GM18907 (cell line): ENCODE measurements around the gene SERPINE1.
A peak's percentile ranks its signal among the peaks of the same experiment; 100 is the strongest.
"Not testable (repeated sequence)": the region's sequence is repeated elsewhere in the genome, so short reads cannot be mapped to it uniquely, and the experiment has no call there.

Experiments used
- ATAC-seq: cut with Tn5 transposase; IDR thresholded peaks from one replicate; pipeline ENCODE4 v1.9.1; 2021; ENCODE audit warnings: mild to moderate bottlenecking, moderate library complexity; ENCODE audit not compliant: unreplicated experiment

SERPINE1 gene

DNA sequence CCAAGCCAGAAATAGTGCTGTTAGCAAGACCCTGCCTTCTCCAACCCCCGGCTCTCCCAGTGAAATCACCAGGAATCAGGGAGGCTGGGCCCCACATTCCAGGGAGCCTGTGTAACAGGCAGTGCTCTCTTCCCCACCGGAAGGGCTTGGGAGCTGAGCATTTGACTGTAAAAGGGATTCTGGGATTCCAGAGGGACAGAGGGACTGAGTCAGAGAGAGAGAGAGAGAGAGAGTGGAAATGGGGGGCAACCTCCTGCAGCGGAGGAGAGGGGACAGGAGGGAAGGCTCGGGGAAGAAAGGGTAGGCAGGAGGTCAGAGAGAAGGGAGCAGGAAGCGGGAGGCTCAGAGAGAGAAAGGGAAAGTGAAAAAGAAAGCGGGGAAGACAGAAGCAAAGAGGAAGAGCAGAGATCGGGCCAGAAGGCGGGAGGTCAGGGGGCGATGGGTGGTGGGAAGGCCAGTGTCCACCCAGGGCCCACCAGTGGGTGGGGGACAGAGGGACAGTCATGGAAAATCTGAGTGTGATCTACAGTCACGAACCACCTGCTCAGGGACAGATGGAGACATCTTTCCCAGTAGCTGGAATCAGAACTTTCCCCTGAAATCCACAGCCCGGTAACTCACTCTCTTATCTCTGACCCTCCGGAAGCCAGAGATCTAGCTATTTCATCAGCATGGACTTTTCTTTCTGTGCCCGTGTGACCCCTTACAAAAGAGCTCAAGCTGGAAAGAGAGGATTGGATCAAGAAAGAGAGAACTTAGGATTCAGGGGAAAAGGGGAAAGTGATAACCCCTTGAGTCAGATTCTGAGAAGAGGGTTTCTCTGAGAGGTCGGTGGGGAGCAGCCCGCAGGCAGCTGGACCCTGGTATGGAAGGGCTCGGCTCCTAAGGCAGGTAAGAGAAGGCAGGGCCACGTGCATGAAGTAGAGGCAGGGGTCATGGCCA is 4.6 kb upstream of the SERPINE1 start:
- no peak for ATAC-seq

DNA sequence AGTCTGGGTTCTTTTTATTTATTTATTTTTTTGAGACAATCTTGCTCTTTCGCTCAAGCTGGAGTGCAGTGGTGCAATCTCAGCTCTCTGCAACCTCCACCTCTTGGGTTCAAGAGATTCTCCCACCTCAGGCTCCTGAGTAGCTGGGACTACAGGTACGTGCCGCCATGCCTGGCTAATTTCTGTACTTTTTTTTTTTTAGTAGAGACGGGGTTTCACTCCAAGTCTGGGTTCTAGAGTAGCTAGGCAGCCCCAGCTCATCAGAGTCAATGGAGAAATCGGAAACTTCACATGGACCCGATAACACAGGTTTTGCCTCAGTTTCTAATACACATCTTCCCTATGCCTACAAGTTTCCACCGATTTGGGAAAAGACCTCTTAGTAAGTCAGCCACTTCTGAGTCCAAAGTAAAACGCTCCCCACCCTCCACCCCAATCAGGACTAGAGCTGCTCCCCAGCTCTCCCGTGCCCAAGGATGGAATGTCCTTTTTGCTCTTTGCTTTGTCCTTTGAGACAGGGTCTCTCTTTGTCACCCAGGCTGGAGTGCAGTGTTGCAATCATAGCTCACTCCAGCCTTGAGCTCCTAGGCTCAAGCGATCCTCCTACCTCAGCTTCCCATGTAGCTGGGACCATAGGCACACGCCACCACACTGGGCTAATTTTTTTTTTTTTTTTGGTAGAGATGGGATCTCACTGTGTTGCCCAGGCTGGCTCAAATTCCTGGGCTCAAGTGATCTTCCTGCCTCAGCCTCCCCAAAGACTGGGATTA is 3.8 kb upstream of the SERPINE1 start:
- no peak for ATAC-seq

DNA sequence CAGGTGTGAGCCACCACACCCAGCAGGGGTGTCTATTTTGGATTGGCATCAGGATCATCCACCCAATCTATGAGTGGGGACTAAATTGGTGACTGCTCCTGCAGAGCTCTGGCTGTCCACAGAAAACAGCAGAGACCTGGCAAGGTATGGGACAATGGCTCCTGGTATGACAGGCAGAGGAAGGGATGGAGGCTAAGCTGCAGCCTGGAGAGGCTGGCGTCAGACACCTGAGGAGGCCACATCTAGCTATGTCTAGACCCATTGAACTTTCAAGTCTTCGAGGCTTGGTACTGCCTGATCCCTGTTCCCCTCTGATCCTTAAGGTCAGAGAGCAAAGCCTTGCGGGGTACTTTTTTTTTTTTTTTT is 3.2 kb upstream of the SERPINE1 start:
- no peak for ATAC-seq

DNA sequence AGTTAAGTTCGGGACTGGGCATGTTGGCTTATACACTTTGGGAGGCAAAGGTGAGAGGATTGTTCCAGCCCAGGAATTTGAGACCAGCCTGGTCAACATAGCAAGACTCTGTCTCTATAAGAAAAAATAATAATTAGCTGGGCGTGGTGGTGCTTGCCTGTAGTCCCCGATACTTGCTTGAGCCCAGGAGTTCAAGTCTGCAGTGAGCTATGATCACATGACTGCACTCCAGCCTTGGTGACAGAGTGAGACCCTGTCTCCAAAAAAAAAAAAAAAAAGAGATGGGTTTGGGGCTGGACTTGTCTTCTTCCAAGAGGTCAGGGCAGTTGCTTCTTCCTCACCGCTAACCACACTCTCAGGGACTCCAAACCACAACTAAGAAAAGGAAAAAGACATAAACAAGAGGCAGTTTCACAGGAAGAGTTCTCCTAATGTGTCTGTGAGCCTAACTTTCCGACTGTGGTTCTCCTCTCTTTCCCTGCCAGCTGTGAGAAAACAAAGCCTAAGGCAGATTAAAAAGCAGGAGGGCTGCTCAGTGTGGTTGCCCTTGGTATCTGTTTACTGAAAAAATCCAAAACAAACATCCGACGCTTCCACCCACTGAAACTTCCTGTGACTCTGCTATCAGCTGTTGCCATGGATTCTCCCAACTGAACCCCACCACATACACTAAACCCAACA is 2.4 kb upstream of the SERPINE1 start:
- ATAC-seq, result no peak

DNA sequence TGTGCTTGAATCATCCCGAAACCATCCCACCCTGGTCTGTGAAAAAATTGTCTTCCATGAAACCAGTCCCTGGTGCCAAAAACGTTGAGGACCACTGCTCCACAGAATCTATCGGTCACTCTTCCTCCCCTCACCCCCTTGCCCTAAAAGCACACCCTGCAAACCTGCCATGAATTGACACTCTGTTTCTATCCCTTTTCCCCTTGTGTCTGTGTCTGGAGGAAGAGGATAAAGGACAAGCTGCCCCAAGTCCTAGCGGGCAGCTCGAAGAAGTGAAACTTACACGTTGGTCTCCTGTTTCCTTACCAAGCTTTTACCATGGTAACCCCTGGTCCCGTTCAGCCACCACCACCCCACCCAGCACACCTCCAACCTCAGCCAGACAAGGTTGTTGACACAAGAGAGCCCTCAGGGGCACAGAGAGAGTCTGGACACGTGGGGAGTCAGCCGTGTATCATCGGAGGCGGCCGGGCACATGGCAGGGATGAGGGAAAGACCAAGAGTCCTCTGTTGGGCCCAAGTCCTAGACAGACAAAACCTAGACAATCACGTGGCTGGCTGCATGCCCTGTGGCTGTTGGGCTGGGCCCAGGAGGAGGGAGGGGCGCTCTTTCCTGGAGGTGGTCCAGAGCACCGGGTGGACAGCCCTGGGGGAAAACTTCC is 784 bp upstream of the SERPINE1 start:
- ATAC-seq, result peak; percentile 72

DNA sequence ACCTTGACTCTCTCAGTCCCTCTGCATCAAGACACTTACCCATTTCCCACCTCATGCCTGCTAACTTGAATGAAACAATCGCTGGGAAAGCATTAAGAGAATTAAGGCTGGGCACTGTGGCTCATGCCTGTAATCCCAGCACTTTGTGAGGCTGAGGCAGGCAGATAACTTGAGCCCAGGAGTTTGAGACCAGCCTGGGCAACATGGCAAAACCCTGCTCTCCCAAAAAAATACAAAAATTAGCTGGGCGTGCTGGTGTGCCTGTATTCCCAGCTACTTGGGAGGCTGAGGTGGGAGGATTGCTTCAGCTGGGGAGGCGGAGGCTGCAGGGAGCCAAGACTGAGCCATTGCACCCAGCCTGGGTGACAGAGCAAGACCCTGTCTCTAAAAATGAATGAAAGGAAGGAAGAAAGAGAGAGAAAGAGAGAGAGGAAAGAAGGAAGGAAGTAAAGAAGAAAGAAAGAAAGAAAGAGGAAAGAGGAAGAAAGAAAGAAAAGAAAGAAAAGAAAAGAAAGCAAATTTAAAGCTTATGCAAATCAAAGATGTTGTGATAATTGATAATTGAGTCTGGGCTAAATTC is 646 bp downstream of the SERPINE1 start:
- no peak for ATAC-seq

DNA sequence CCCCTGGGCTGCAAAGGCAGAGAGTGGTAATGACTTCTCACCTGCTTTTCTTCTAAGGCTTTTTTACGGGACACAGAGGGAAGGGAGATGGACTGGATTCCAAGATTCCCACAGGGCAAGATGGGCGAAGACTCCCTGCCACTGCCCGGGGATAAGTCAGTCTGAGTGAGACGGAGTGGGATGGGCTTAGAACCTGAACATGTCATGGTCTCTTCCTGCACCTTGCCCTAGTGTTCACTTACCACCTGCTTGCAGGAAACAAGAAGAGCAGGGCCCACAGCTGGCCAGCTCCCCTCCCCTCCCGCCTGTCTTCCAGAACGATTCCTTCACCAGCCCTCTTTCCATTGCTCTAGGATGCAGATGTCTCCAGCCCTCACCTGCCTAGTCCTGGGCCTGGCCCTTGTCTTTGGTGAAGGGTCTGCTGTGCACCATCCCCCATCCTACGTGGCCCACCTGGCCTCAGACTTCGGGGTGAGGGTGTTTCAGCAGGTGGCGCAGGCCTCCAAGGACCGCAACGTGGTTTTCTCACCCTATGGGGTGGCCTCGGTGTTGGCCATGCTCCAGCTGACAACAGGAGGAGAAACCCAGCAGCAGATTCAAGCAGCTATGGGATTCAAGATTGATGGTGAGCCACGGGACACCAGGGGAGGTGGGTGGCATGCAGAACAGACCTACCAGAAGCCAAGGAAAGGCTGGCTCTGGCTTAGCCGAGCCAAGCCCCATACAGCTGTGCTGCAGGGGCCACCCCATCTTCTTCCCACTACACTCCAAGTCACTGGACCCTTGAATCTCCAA is 1.3 kb downstream of the SERPINE1 start:
- no peak for ATAC-seq

DNA sequence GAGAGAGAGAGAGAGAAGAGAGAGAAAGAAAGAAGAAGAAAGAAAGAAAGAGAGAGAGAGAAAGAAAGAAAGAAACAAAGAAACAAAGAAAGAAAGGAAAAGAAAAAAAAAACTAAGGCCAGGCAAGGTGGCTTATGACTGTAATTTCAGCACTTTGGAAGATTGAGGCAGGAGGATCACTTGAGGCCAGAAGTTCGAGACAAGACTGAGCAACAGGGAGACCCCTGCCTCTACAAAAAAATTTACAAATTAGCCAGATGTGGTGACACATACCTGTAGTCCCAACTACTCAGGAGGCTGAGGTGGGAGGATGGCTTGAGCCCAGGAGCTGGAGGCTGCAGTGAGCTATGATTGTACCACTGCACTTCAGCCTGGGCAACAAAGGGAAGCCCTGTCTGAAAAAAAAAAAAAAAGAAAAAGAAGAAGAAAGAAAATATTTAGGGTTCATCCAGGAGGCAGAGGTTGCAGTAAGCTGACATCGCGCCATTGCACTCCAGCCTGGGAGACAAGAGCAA is 2.8 kb downstream of the SERPINE1 start:
- no peak for ATAC-seq

DNA sequence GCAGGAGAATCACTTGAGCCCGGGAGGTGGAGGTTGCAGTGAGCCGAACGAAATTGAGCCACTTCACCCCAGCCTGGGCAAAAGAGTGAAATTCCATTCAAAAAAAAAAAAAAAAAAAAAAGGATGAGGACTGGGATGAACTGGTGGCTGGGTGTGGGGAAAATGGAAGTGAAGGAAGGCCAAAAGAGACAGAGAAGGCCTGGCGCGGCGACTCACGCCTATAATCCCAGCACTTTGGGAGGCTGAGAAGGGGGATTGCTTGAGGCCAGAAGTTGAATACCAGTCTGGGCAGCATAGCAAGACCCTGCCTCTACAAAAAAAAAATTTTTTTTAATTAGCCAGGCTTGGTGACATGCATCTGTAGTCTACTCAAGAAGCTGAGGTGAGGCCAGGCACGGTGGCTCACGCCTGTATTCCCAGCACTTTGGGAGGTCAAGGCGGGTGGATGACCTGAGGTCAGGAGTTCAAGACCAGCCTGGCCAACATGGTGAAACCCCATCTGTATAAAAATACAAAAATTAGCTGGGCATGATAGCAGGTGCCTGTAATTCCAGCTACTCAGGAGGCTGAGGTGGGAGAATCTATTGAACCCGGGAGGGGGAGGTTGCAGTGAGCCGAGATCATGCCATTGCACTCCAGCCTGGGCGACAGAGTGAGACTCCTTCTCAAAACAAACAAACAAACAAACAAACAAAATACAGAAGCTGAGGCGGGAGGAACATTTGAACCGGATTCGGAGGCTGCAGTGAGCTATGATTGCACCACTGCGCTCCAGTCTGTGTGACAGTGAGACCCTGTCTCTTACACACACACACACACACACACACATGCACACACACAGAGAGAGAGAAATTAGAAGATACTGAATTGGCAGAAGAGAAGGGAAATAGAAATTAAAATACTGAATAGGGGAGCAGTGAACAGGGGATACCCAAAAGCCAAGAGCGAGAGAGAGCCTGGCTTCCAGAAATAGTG is 6.0 kb downstream of the SERPINE1 start:
- not testable (repeated sequence) for ATAC-seq

DNA sequence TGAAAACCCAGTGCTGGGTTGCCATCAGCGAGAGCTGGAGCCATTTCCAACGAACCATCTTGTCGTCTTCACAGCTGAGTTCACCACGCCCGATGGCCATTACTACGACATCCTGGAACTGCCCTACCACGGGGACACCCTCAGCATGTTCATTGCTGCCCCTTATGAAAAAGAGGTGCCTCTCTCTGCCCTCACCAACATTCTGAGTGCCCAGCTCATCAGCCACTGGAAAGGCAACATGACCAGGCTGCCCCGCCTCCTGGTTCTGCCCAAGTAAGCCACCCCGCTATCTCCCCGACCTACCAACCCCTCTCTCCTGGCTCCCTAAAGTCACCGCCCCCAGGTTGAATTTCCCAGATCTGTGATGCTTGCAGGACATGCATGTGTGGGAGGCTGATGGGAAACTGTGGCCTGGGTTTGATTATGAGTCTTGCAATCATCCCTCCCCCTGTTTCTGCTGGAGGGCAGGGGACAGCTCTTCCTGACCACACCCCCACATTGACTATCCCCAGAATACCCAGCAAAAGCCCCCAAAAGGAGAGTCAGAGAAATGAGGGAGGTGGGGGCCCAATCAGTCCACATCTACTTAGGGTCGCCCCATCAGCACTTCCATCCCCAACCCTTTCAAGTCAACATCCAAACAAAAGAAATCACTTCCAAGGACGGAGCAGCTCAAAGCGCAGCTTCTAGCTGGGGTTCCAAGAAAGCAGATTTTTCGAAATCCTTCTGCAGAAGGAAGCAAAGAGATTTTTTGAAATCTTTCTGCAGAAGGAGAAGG is 6.9 kb downstream of the SERPINE1 start:
- ATAC-seq, result no peak

DNA sequence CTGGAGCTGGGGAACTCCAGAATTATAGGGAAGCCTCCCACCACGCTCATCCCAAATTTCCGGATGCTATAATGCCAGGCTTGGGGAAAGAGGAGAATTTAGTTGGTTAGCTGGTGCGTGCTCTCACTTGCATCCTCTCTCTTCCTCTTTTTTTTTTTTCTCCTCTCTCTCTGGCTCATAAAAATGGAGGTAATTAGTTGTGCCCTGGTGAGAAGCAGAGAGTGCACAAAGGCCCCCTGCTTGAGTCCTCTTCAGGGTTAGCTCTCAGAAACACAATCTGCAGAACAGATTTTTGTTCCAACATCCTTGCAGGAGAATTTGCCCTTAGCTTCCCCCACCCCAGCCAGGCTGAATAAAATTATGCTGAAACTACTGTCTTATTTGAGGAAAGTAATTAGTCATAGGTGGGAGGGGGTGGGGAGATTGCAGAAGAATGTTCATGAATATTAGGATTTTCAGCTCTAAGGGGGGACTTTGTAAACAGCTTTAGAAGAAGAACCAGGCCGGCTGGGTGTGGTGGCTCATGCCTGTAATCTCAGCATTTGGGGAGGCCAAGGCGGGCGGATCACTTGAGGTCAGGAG is 7.6 kb downstream of the SERPINE1 start:
- no peak for ATAC-seq

DNA sequence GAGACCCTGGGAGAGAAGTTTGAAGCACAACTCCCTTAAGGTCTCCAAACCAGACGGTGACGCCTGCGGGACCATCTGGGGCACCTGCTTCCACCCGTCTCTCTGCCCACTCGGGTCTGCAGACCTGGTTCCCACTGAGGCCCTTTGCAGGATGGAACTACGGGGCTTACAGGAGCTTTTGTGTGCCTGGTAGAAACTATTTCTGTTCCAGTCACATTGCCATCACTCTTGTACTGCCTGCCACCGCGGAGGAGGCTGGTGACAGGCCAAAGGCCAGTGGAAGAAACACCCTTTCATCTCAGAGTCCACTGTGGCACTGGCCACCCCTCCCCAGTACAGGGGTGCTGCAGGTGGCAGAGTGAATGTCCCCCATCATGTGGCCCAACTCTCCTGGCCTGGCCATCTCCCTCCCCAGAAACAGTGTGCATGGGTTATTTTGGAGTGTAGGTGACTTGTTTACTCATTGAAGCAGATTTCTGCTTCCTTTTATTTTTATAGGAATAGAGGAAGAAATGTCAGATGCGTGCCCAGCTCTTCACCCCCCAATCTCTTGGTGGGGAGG is 10.8 kb downstream of the SERPINE1 start:
- ATAC-seq, result no peak

DNA sequence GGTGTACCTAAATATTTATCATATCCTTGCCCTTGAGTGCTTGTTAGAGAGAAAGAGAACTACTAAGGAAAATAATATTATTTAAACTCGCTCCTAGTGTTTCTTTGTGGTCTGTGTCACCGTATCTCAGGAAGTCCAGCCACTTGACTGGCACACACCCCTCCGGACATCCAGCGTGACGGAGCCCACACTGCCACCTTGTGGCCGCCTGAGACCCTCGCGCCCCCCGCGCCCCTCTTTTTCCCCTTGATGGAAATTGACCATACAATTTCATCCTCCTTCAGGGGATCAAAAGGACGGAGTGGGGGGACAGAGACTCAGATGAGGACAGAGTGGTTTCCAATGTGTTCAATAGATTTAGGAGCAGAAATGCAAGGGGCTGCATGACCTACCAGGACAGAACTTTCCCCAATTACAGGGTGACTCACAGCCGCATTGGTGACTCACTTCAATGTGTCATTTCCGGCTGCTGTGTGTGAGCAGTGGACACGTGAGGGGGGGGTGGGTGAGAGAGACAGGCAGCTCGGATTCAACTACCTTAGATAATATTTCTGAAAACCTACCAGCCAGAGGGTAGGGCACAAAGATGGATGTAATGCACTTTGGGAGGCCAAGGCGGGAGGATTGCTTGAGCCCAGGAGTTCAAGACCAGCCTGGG is 11.4 kb downstream of the SERPINE1 start:
- peak; percentile 71 for ATAC-seq

DNA sequence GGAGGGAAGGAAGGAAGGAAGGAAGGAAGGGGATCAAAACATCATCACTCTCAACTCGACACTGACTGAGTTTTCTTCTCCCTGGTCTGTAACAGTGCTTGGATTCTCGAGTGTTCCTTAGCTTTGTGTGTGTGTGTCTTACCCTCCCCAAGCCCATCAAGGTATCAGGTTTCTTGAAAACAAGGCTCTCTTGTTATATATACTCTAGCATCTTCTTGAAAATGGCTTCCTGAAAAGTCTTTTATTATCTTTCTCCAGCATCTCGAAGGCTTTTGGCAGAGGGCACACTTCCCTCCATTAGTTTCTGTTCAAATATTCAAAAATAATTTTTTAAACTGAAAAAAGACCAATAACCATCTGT is 13.4 kb downstream of the SERPINE1 start:
- no peak for ATAC-seq

DNA sequence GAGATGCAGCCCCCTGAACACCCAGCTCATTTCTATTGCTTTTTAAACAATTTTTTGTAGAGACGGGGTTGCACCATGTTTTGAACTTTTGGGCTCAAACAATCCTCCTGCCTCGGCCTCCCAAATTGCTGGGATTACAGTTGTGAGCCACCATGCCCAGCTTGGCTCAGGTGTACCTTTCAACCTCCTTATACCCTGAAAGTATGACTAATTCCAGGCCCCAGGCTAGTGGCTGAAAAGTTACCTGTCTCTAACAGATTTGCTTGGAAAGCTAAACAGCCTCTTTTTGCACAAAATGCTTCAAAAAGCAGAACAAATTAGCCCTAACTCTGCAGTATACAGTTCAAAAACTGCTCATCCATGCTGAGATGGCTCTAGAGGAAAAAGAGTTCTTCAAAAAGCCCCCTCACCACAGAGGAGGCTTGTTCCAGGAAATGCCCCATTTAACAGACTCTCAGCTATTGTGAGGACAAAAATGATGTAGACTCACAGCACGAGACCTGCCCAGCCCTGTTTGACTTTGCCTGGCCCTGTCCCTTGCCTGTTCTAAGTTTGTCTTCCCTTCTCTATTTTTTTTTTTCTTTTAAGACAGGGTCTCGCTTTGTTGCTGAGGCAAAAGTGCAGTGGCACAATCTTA is 14.0 kb downstream of the SERPINE1 start:
- no peak for ATAC-seq
